HG03108 (cell line): ENCODE data around the gene PTPN14.
A peak's percentile ranks its signal among the peaks of the same experiment; 100 is the strongest.
"Not testable (repeated sequence)": the region's sequence is repeated elsewhere in the genome, so short reads cannot be mapped to it uniquely, and the experiment has no call there.

Experiments used
- ATAC-seq: cut with Tn5 transposase; IDR thresholded peaks from one replicate; pipeline ENCODE4 v1.9.1; 2021; ENCODE audit warnings: moderate library complexity; ENCODE audit not compliant: unreplicated experiment

PTPN14 gene

GRCh38 chr1:214542275-214543199 lies 8.9 kb downstream of the PTPN14 start:
- ATAC-seq = no peak

- no peak for ATAC-seq
These were observed 9.7 kb downstream of the PTPN14 start for GRCh38 chr1:214541693-214542092.

GRCh38 chr1:214541206-214541605 lies 10.2 kb downstream of the PTPN14 start:
- no peak for ATAC-seq

- ATAC-seq = no peak
These were observed 11.1 kb downstream of the PTPN14 start for GRCh38 chr1:214540324-214540723.

- no peak for ATAC-seq
These were observed 12.9 kb downstream of the PTPN14 start for GRCh38 chr1:214538496-214538895.

- ATAC-seq = no peak
These were observed 13.4 kb downstream of the PTPN14 start for GRCh38 chr1:214537872-214538473.

GRCh38 chr1:214537219-214537618 lies 14.2 kb downstream of the PTPN14 start:
- ATAC-seq = no peak

GRCh38 chr1:214532070-214532469 lies 19.3 kb downstream of the PTPN14 start:
- ATAC-seq = no peak

- peak; percentile 66 for ATAC-seq
These were observed 25.8 kb downstream of the PTPN14 start for GRCh38 chr1:214525535-214526019.

GRCh38 chr1:214524824-214525223 lies 26.6 kb downstream of the PTPN14 start:
- no peak for ATAC-seq

- ATAC-seq = no peak
These were observed 28.1 kb downstream of the PTPN14 start for GRCh38 chr1:214523124-214523824.

GRCh38 chr1:214521458-214521857 lies 29.9 kb downstream of the PTPN14 start:
- ATAC-seq = not testable (repeated sequence)

- ATAC-seq = no peak
These were observed 30.7 kb downstream of the PTPN14 start for GRCh38 chr1:214520544-214521165.

- ATAC-seq = no peak
These were observed 33.0 kb downstream of the PTPN14 start for GRCh38 chr1:214518361-214518760.

- no peak for ATAC-seq
These were observed 34.7 kb downstream of the PTPN14 start for GRCh38 chr1:214516434-214517326.

- ATAC-seq = no peak
These were observed 35.6 kb downstream of the PTPN14 start for GRCh38 chr1:214515544-214516433.

- ATAC-seq = no peak
These were observed 36.5 kb downstream of the PTPN14 start for GRCh38 chr1:214514819-214515383.

- no peak for ATAC-seq
These were observed 37.2 kb downstream of the PTPN14 start for GRCh38 chr1:214514032-214514818.
